ENCODE data around the gene CRAMP1.

CRAMP1 gene

DNA sequence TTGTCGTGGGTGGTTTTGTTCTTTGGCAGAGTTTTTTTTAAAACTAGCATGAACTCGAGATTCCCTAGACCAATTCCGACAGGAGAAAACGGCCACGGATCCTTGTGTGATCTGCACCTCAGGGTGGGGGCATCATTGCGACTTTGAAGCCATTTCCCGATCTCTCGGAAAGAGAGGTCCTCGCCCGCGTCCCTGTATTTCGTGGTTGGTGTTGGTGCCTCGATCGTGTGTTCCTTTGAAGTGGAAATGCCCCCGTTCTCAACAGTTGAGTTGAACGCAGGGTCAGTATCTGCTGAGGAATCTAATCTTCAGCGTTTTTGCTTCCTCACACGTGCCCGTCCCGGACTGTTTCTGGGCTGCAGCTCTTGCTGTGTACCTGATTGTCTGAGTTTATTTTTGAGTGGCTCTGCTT, 1.1 kb downstream of the CRAMP1 start:
- peak overlapping the region; percentile 70 for H3K27ac ChIP-seq (replicated peaks)
- no peaks in the 10 kb centered on the region for H3K27me3 ChIP-seq (ENCODE audit: insufficient read depth, poor library complexity, severe bottlenecking)

DNA sequence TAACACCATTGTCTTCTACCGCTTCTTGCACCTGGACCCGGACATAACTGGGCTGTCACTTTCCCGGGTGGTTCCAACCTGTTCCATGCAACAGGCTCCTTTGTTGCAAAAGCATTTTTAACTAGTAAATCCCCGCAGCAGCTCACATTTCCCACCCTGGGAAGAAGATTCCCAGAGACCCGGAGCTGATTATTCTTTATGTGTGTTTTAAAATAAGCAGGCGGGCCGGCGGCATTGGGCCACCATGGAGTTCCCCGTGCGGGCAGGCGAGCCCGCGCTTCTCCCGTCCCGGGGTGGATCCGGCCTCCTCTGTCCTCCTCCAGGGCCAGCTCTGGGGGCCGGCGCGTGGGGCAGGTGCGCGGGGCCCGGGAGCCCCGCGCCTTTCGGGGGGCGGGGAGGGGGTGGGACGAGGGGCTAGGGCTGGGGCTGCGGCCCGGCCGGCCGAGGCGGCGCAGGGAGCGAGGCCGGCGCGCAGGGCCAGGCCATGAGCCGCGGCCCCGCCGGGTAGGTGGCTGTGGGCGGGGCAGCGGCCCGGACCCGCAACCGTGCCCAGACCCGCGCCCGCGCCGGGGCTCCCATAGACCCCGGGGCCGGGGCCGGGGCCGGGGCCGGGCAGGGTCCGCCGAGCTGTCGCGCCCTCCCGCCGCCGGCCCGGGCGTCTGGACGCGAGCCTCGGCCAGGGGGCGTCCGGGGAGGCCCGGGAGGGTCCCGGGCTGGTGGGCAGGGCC, 1.7 kb downstream of the CRAMP1 start:
- no peaks in the 10 kb centered on the region for H3K27me3 ChIP-seq (ENCODE audit: insufficient read depth, poor library complexity, severe bottlenecking)
- TF ChIP-seq, protein P1, sequence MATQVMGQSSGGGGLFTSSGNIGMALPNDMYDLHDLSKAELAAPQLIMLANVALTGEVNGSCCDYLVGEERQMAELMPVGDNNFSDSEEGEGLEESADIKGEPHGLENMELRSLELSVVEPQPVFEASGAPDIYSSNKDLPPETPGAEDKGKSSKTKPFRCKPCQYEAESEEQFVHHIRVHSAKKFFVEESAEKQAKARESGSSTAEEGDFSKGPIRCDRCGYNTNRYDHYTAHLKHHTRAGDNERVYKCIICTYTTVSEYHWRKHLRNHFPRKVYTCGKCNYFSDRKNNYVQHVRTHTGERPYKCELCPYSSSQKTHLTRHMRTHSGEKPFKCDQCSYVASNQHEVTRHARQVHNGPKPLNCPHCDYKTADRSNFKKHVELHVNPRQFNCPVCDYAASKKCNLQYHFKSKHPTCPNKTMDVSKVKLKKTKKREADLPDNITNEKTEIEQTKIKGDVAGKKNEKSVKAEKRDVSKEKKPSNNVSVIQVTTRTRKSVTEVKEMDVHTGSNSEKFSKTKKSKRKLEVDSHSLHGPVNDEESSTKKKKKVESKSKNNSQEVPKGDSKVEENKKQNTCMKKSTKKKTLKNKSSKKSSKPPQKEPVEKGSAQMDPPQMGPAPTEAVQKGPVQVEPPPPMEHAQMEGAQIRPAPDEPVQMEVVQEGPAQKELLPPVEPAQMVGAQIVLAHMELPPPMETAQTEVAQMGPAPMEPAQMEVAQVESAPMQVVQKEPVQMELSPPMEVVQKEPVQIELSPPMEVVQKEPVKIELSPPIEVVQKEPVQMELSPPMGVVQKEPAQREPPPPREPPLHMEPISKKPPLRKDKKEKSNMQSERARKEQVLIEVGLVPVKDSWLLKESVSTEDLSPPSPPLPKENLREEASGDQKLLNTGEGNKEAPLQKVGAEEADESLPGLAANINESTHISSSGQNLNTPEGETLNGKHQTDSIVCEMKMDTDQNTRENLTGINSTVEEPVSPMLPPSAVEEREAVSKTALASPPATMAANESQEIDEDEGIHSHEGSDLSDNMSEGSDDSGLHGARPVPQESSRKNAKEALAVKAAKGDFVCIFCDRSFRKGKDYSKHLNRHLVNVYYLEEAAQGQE (IDR thresholded peaks at IDR 0.05; ENCODE audit: insufficient replicate concordance, low read depth) = no peak
- no peak for TF ChIP-seq GABPA (IDR thresholded peaks at IDR 0.05; ENCODE audit: low read depth)
- no peak for TF ChIP-seq POLR2AphosphoS5 (IDR thresholded peaks at IDR 0.05; ENCODE audit: low read depth)
- TF ChIP-seq CTCF (IDR thresholded peaks at IDR 0.05; ENCODE audit: insufficient read depth, low read length) = no peak
- no peak for TF ChIP-seq SPI1 (IDR thresholded peaks at IDR 0.05; ENCODE audit: borderline replicate concordance, low read depth)
- peak overlapping the region; percentile 57 for H3K4me3 ChIP-seq (replicated peaks; ENCODE audit: insufficient read depth, low read length)
- DNase-seq (ENCODE audit: low read depth in 1 of 2, low spot score in 1 of 2) = peak in 1 of 2 experiments; percentile 17
- H3K27ac ChIP-seq (replicated peaks) = peak overlapping the region; percentile 70

More for the DNA sequence above, 1.1 kb downstream of the CRAMP1 start:
- peak overlapping the region; percentile 57 for H3K4me3 ChIP-seq (replicated peaks; ENCODE audit: insufficient read depth, low read length)
- TF ChIP-seq POLR2AphosphoS5 (IDR thresholded peaks at IDR 0.05; ENCODE audit: low read depth) (no peak), CTCF (IDR thresholded peaks at IDR 0.05; ENCODE audit: insufficient read depth, low read length) (no peak), GABPA (IDR thresholded peaks at IDR 0.05; ENCODE audit: low read depth) (no peak), SPI1 (IDR thresholded peaks at IDR 0.05; ENCODE audit: borderline replicate concordance, low read depth) (no peak)
- TF ChIP-seq, protein P1 (IDR thresholded peaks at IDR 0.05; ENCODE audit: insufficient replicate concordance, low read depth) = no peak
- peak in 1 of 2 experiments; percentile 10 for DNase-seq (ENCODE audit: low read depth in 1 of 2, low spot score in 1 of 2)

- peak overlapping the region; percentile 57 for H3K4me3 ChIP-seq (replicated peaks; ENCODE audit: insufficient read depth, low read length)
- TF ChIP-seq POLR2AphosphoS5 (IDR thresholded peaks at IDR 0.05; ENCODE audit: low read depth) (peak; percentile 9; the same call in 1 of the 2 replicates), SPI1 (IDR thresholded peaks at IDR 0.05; ENCODE audit: borderline replicate concordance, low read depth) (no peak), GABPA (IDR thresholded peaks at IDR 0.05; ENCODE audit: low read depth) (no peak)
- TF ChIP-seq, protein P1 (IDR thresholded peaks at IDR 0.05; ENCODE audit: insufficient replicate concordance, low read depth) = no peak
- peak overlapping the region; percentile 71 for H3K27ac ChIP-seq (replicated peaks)
- no peaks in the 10 kb centered on the region for H3K27me3 ChIP-seq (ENCODE audit: insufficient read depth, poor library complexity, severe bottlenecking)
- DNase-seq (ENCODE audit: low read depth in 1 of 2, low spot score in 1 of 2) = peak in 1 of 2 experiments; percentile 30
These were observed 2.4 kb downstream of the CRAMP1 start for GRCh38 chr16:1614456-1615102.

All from HL-60 (cell line).